ENCODE data around the gene APBA2. TPM values are rescaled to one million over a fixed set of nuclear protein-coding genes. Genes with fewer than 3 reads are reported as not detected.

APBA2 gene
- total and polyA plus RNA-seq, 10 of the 15 experiments (the other 5 are each of a cell fraction or from before 2014, with no cell fraction given): 0.06 to 0.26 (median 0.07) TPM; not detected in 7

DNA sequence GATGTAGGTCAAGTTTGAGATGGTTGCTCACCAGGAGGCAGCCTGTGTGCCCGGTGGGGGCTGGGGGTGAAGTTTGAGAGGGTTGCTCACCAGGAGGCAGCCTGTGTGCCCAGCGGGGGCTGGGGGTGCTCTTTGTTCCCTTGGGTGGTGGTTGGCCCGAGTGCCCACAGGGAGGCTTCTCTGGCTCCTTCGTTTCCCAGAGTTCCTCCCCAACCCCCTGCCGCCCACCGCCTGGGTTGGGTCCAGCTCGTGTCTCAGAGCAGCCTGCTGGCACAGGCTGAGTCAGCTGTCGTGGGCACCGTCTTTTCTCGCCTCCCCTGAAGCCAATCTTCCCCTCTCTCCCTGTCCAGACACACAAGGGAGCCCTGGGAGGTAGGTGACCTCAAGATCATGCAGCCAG is 3.1 kb downstream of the APBA2 start:
- in situ Hi-C loops (cut with MboI): no loop called here
- no peaks in the 10 kb centered on the region for H3K79me2 ChIP-seq (ENCODE audit: control insufficient read depth, insufficient read depth, low read length)
- no peak for DNase-seq (ENCODE audit: low read depth, low spot score)

More for the DNA sequence above, 3.1 kb downstream of the APBA2 start:
- ChIA-PET SMC1A (ENCODE audit: uncharacterized antibody, unreplicated experiment) (no interaction called here), POLR2A (no interaction called here), CTCF (no interaction called here), RAD21 (ENCODE audit: unreplicated experiment) (no interaction called here)
- FAIRE-seq (no peak), ATAC-seq (no peak)
- Histone ChIP-seq H3K9me3 (replicated peaks; ENCODE audit: control insufficient read depth, insufficient read depth, low read length) (no peaks in the 10 kb centered on the region), H3K27me3 (replicated peaks in 1 of 2; ENCODE audit: control insufficient read depth in 2 of 2, insufficient read depth in 2 of 2, low read length in 1 of 2) (peaks cover 0 to 5% of the 10 kb centered on the region in 2 experiments; a peak in 2 of 4 replicates), H3K4me2 (ENCODE audit: control insufficient read depth, insufficient read depth) (no peak overlapping the region), H3K27ac (ENCODE audit: control insufficient read depth, insufficient read depth) (no peak overlapping the region), H3K4me1 (ENCODE audit: control insufficient read depth, insufficient read depth, low read length) (no peaks in the 10 kb centered on the region), H2AFZ (ENCODE audit: control insufficient read depth, low read depth, low read length) (no peak overlapping the region), H3K4me3 (no peak overlapping the region), H3K36me3 (ENCODE audit: control insufficient read depth in 2 of 2, insufficient read depth in 2 of 2, low read length in 1 of 2) (no peaks in the 10 kb centered on the region), H4K20me1 (ENCODE audit: control insufficient read depth, insufficient read depth) (no peaks in the 10 kb centered on the region), H3K9ac (ENCODE audit: control insufficient read depth, insufficient read depth, low read length) (no peak overlapping the region)
- no peak for TF ChIP-seq ZNF207 (IDR thresholded peaks at IDR 0.05; ENCODE audit: borderline replicate concordance)
- TF ChIP-seq RB1 (IDR thresholded peaks at IDR 0.05; ENCODE audit: borderline replicate concordance): no peak
- no peak for TF ChIP-seq EP300 (IDR thresholded peaks at IDR 0.05; ENCODE audit: borderline replicate concordance in 1 of 2, control insufficient read depth in 1 of 2, low read depth in 2 of 2, low read length in 2 of 2)
- no peak for TF ChIP-seq SMAD5 (IDR thresholded peaks at IDR 0.05; ENCODE audit: low read depth)
- TF ChIP-seq, protein P1, sequence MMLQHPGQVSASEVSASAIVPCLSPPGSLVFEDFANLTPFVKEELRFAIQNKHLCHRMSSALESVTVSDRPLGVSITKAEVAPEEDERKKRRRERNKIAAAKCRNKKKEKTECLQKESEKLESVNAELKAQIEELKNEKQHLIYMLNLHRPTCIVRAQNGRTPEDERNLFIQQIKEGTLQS (IDR thresholded peaks at IDR 0.05; ENCODE audit: borderline replicate concordance, extremely low read depth, low read depth, low read length): no peak
- TF ChIP-seq MTA3 (IDR thresholded peaks at IDR 0.05; ENCODE audit: borderline replicate concordance, low read length): no peak
- no peak for TF ChIP-seq POLR2AphosphoS2 (IDR thresholded peaks at IDR 0.05; ENCODE audit: low read depth, low read length)
- TF ChIP-seq ZNF384 (IDR thresholded peaks at IDR 0.05; ENCODE audit: borderline replicate concordance, low read depth, low read length): no peak
- no peak for TF ChIP-seq NFXL1 (IDR thresholded peaks at IDR 0.05; ENCODE audit: borderline replicate concordance)
- no peak for TF ChIP-seq MEF2B (IDR thresholded peaks at IDR 0.05; ENCODE audit: partially characterized antibody, poor library complexity, severe bottlenecking)
- TF ChIP-seq SUZ12 (IDR thresholded peaks at IDR 0.05; ENCODE audit: unreplicated experiment): no peak
- no peak for TF ChIP-seq GATAD2B (conservative IDR thresholded peaks at IDR 0.05; ENCODE audit: low read depth)
- TF ChIP-seq, protein P2, sequence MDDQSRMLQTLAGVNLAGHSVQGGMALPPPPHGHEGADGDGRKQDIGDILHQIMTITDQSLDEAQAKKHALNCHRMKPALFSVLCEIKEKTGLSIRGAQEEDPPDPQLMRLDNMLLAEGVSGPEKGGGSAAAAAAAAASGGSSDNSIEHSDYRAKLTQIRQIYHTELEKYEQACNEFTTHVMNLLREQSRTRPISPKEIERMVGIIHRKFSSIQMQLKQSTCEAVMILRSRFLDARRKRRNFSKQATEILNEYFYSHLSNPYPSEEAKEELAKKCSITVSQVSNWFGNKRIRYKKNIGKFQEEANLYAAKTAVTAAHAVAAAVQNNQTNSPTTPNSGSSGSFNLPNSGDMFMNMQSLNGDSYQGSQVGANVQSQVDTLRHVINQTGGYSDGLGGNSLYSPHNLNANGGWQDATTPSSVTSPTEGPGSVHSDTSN (IDR thresholded peaks at IDR 0.05; ENCODE audit: insufficient replicate concordance, low read depth, low read length): no peak
- no peak for TF ChIP-seq YBX1 (IDR thresholded peaks at IDR 0.05)
- TF ChIP-seq NR2C1 (IDR thresholded peaks at IDR 0.05): no peak
- no peak for TF ChIP-seq FOXK2 (IDR thresholded peaks at IDR 0.05)
- no peak for TF ChIP-seq IKZF1 (conservative IDR thresholded peaks at IDR 0.05)
- TF ChIP-seq RELA (IDR thresholded peaks at IDR 0.05; ENCODE audit: borderline replicate concordance, partially characterized antibody): no peak
- TF ChIP-seq RAD21 (IDR thresholded peaks at IDR 0.05; ENCODE audit: insufficient read depth, low read depth, low read length): no peak
- WGBS (ENCODE audit: insufficient coverage, insufficient replicate concordance, low lambda C conversion rate, missing lambda C conversion rate): 21% methylated on average over 10 of the region's 10 CpGs
- intact Hi-C loops (cut with micrococcal nuclease; ENCODE audit: unreplicated experiment): no loop called here
- no TSS peak for BruUV-seq (replicated peaks)
